A549 (cell line): Measurements from ENCODE around the gene NOS2.

Experiments used
- HOXA7 ChIP-seq: fragments of 250-450 bp; sonication (Bioruptor Pico); IDR thresholded peaks from 2 replicates; pipeline ENCODE4 v1.5.0; 2020; ENCODE audit warnings: mild to moderate bottlenecking, moderate library complexity
- TF ChIP-seq, protein P1 (sequence below): fragments of 450-650 bp; IDR thresholded peaks from 2 replicates; pipeline ENCODE4 v1.6.1; 2014; ENCODE audit warnings: antibody characterized with exemption

DNA sequence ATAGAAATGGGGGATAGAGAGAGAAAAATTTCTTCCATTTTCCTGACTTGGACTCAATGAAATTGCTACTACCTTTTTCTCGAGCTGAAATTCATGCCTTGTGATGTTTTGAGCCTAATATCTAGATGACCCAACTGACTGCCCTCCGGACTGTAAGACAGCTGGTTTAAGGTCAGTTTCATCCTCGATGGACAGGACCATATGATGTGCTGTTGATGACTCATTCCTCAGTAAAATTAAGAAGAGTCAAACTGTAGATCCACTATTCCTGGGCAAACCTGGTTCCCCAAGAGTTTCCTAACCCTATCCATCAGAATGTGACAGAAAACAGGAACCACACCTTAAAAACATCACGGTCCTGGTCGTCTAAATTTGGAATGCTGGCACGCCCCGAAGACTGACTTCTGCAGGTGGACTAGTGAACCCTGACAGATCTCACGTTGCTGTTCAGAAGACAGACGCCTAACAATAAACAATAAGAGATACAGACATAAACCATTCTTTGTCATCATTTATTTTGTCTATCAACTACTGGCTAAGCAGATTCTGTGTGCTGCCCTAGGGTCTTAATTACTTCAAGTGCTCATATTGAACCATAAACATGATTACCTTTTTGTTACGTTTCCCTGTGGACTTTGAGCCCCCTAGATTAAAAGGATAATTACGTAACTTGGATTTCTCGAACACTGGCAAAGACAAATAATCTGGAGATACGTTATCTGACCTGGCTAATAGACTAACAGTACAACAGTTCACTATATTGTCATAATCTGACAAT is 45.1 kb upstream of the NOS2 start:
- no peak for TF ChIP-seq HOXA7
- TF ChIP-seq, protein P1, sequence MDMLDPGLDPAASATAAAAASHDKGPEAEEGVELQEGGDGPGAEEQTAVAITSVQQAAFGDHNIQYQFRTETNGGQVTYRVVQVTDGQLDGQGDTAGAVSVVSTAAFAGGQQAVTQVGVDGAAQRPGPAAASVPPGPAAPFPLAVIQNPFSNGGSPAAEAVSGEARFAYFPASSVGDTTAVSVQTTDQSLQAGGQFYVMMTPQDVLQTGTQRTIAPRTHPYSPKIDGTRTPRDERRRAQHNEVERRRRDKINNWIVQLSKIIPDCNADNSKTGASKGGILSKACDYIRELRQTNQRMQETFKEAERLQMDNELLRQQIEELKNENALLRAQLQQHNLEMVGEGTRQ, result no peak
